HG02885 (cell line): ENCODE results near the gene KIR3DL1.
"Not testable (repeated sequence)": the region's sequence is repeated elsewhere in the genome, so short reads cannot be mapped to it uniquely, and the experiment has no call there.

ENCODE experiments used
- ATAC-seq: cut with Tn5 transposase; IDR thresholded peaks from one replicate; pipeline ENCODE4 v1.9.1; 2021; ENCODE audit warnings: mild to moderate bottlenecking; ENCODE audit not compliant: unreplicated experiment, poor library complexity

Gene KIR3DL1

GRCh38 chr19:54805665-54806515 lies 10.4 kb upstream of the KIR3DL1 start:
- no peak for ATAC-seq

GRCh38 chr19:54806516-54806838 lies 9.8 kb upstream of the KIR3DL1 start:
- no peak for ATAC-seq

DNA sequence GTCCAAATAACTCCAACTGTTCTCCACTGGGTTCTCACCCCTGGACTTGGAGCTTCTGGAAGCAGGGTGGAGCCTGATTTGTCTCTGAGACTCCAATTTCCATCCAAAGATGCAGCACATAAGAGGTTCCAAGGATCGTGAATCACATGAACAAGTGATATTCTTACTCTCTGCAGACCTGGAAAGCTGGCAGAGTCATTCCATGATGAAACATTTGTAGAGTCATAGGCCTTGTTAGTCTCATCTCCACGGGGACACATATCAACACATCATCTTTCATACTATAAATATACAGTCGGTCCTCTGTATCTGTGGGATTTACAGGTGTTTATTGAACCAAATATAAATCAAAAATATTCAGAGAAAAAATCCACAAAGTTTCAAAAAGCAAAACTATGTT lies 1.7 kb upstream of the KIR3DL1 start:
- ATAC-seq, result not testable (repeated sequence)

DNA sequence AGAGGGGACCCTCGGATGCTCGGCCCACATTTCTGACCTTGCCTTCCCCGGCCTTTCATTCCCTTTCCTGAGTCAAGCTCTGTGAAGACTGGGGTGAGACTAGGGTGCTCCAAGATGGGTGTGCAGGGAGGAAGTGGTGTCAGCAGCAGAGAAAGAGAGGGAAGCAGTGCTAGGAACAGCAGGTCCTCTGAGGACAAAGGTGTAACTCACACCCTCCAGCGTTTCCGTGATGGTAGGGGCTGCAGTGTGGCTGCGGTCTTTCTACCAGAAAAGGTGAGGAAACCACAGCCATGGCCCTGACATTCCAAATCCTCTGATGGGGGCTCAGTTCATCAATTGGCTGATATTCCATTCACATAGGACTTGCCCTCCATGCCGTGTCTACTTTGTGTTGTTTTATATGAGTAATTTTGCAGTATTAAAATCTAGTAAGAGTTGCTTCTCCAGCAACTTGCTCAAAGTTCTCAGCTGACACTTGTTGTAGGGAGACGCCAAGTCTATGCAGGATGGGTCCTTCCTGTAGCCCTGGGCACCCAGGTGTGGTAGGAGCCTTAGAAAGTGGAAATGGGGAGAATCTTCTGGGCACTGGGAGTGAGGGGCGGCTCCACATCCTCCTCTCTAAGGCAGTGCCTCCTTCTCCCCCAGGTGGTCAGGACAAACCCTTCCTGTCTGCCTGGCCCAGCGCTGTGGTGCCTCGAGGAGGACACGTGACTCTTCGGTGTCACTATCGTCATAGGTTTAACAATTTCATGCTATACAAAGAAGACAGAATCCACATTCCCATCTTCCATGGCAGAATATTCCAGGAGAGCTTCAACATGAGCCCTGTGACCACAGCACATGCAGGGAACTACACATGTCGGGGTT lies 1.6 kb downstream of the KIR3DL1 start:
- no peak for ATAC-seq

DNA sequence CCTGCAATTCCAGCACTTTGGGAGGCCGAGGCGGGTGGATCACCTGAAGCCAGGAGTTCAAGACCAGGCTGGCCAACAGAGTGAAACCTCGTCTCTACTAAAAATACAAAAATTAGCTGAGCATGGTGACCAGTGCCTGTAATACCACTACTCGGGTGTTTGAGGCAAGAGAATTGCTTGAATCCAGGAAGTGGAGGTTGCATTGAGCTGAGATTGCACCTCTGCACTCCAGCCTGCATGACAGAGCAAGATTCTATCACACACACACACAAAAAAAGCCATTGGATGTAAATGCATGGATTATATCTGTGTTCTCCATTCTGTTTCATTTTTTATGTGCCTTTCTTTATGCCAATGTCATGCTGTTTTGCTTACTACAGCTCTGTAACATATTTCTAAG lies 8.1 kb downstream of the KIR3DL1 start:
- not testable (repeated sequence) for ATAC-seq

DNA sequence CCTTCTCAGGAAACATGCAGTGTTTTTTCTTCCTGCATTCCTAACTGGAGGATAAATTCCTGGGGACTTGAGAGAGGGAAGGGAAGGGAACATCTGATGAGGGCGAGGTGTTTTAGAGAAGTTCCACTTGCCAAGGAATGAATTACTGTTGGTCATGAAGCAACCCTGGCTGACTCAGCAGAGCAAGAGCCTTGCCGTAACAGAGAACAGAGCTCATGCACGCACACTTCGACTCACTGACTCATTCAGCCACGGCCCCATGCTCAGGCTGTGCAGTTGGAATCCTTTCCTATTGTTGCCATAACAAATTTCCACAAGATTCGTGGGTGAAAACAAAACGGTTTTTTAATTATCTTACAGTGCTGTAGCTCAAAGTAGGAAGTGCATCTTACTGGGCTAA lies 9.1 kb downstream of the KIR3DL1 start:
- not testable (repeated sequence) for ATAC-seq

DNA sequence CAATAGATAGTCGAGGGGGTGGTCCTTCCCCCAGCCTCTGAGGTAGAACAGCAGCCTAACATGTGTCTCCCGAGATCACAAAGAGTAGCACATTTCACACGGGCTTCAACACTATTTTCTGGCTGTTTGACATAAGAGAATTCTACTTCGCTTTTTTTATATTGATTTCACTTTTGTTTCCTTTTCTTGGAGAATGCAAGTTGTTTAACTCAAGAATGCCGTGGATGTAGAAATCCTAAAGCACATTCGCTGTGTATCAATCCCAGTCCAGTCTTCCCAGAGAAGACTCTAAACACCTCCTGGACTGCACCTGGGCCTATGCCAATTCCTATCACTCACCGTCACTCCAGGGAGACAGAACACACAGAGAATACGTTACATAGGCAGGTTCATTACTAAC lies 11.8 kb downstream of the KIR3DL1 start:
- not testable (repeated sequence) for ATAC-seq

- not testable (repeated sequence) for ATAC-seq
These were observed 16.2 kb downstream of the KIR3DL1 start, which contains the start of gene KIR2DS4 for GRCh38 chr19:54832496-54832895. Gene KIR2DS4, plus strand, starts transcription at chr19:54832676.

DNA sequence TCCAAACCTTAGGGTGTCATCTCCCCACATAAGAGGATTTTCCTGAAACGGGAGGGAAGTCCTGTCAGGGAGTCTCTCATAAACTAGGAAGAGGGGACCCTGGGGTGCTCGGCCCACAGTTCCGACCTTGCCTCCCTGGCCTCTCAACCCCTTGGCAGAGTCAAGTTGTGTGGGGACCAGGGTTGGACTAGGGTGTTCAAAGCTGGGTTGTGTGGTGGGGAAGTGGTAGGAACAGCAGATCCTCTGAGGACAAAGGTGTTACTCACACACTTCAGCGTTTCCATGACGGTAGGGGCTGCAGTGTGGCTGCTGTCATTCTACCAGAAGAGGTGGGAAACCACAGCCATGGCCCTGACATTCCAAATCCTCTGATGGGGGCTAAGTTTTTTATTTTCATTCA lies 18.9 kb downstream of the KIR3DL1 start:
- not testable (repeated sequence) for ATAC-seq

DNA sequence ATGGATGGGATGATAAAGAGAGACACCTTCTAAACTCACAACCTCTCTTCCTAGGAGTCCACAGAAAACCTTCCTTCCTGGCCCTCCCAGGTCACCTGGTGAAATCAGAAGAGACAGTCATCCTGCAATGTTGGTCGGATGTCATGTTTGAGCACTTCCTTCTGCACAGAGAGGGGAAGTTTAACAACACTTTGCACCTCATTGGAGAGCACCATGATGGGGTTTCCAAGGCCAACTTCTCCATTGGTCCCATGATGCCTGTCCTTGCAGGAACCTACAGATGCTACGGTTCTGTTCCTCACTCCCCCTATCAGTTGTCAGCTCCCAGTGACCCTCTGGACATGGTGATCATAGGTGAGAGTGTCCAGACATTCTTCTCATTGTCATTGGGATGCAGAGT lies 21.3 kb downstream of the KIR3DL1 start:
- ATAC-seq, result not testable (repeated sequence)

DNA sequence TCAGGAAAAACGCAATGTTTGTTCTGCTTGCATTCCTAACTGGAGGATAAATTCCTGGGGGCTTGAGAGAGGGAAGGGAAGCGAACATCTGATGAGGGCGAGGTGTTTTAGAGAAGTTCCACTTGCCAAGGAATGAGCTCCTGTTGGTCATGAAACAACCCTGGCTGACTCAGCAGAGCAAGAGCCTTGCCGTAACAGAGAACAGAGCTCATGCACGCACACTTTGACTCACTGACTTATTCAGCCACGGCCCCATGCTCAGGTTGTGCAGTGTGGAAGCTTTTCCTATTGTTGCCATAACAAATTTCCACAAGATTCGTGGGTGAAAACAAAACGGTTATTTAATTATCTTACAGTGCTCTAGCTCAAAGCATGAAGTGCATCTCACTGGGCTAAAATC lies 26.9 kb downstream of the KIR3DL1 start:
- not testable (repeated sequence) for ATAC-seq

GRCh38 chr19:54850061-54850640 lies 33.9 kb downstream of the KIR3DL1 start, which contains the start of gene KIR3DL2:
Gene KIR3DL2, plus strand, starts transcription at chr19:54850443. Its CDS starts 33 bp downstream, at chr19:54850476.
- not testable (repeated sequence) for ATAC-seq

- no peak for ATAC-seq
These were observed 34.7 kb downstream of the KIR3DL1 start for GRCh38 chr19:54850930-54851329.

DNA sequence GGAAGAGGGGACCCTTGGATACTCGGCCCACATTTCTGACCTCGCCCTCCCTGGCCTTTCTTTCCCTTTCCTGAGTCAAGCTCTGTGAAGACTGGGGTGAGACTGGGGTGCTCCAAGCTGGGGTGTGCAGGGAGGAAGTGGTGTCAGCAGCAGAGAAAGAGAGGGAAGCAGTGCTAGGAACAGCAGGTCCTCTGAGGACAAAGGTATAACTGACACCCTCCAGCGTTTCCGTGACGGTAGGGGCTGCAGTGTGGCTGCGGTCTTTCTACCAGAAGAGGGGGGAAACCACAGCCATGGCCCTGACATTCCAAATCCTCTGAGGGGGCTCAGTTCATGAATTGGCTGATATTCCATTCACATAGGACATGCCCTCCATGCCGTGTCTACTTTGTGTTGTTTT lies 35.1 kb downstream of the KIR3DL1 start:
- no peak for ATAC-seq

GRCh38 chr19:54855241-54855640 lies 39.0 kb downstream of the KIR3DL1 start:
- ATAC-seq, result not testable (repeated sequence)

DNA sequence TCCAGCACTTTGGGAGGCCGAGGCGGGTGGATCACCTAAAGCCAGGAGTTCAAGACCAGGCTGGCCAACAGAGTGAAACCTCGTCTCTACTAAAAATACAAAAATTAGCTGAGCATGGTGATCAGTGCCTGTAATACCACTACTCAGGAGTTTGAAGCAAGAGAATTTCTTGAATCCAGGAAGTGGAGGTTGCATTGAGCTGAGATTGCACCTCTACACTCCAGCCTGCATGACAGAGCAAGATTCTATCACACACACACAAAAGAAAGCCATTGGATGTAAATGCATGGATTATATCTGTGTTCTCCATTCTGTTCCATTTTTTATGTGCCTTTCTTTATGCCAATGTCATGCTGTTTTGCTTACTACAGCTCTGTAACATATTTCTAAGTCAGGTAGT lies 42.2 kb downstream of the KIR3DL1 start:
- ATAC-seq, result not testable (repeated sequence)

DNA sequence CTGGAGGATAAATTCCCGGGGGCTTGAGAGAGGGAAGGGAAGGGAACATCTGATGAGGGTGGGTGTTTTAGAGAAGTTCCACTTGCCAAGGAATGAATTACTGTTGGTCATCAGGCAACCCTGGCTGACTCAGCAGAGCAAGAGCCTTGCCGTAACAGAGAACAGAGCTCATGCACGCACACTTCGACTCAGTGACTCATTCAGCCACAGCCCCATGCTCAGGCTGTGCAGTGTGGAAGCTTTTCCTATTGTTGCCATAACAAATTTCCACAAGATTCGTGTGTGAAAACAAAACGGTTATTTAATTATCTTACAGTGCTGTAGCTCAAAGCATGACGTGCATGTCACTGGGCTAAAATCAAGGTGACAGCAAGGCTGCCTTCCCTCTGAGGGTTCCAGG lies 43.2 kb downstream of the KIR3DL1 start:
- ATAC-seq, result not testable (repeated sequence)

DNA sequence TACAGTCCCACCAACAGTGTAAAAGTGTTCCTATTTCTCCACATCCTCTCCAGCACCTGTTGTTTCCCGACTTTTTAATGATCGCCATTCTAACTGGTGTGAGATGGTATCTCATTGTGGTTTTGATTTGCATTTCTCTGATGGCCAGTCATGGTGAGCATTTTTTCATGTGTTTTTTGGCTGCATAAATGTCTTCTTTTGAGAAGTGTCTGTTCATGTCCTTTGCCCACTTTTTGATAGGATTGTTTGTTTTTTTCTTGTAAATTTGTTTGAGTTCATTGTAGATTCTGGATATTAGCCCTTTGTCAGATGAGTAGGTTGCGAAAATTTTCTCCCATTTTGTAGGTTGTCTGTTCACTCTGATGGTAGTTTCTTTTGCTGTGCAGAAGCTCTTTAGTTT lies 47.2 kb downstream of the KIR3DL1 start:
- ATAC-seq, result not testable (repeated sequence)

GRCh38 chr19:54871696-54872095 lies 55.4 kb downstream of the KIR3DL1 start:
- ATAC-seq, result no peak

DNA sequence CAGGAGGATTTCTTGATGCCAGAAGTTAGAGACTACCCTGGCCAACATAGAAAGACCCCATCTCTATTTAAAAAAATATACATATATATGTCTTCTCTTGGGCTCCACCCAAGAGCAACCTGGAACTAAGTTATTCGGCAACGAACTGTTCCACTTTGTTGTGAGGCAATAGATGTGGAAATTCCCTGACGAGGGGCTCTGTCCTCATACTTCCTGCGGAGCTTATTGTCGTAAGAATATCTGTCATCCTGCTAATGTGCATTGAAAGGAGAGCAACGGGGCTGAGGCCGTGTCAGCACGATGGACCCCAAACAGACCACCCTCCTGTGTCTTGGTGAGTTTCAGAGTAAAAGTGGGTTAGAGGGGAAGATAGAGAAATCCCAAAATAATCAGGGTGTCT lies 57.7 kb downstream of the KIR3DL1 start, which contains the start of gene FCAR:
TSS of gene FCAR (plus strand) at position 246 of the 400 bp plus-strand sequence. CDS start at position 301, 55 bp downstream.
- ATAC-seq, result no peak

DNA sequence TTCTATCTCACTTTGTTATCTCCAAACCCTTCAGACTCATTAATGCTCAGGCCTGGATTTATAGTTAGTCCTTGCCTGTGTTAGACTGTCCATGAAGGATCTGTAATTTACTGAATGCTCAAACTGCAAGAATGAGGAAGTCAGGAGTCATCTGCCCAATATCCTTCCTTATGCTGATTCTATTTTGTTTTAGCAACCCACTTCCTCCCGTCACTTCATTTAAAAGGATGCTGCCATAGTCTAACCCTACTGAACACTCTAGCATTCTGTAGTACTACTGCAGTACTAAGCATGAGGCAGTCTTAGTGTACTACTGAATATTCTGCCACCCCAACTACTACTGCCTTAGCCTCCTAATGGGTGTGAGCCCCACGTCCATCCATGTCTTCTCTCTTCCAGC lies 59.2 kb downstream of the KIR3DL1 start:
- no peak for ATAC-seq
